Type B pancreatic cell (in vitro differentiated cells): Measurements from ENCODE around the gene RBCK1. TPM values are rescaled to one million over a fixed set of nuclear protein-coding genes. Genes with fewer than 3 reads are reported as not detected.

Experiments
- DNase-seq: peaks from one replicate; pipeline ENCODE4 v3.0.0; 2021; ENCODE audit warnings: mixed read lengths; ENCODE audit not compliant: unreplicated experiment; ENCODE audit errors: extremely low spot score
- H3K27ac Mint-ChIP-seq: 2 replicates; pipeline ENCODE4 v1.8.0; 2021; ENCODE audit warnings: mild to moderate bottlenecking, mixed read lengths
- H3K27me3 Mint-ChIP-seq: 2 replicates; pipeline ENCODE4 v1.8.0; 2021; ENCODE audit warnings: mixed read lengths
- H3K36me3 Mint-ChIP-seq: 2 replicates; pipeline ENCODE4 v1.8.0; 2021; ENCODE audit warnings: mixed read lengths
- H3K4me1 Mint-ChIP-seq: one replicate; pipeline ENCODE4 v1.8.0; 2021; ENCODE audit warnings: mixed read lengths; ENCODE audit not compliant: unreplicated experiment
- H3K4me3 Mint-ChIP-seq: 2 replicates; pipeline ENCODE4 v1.8.0; 2021; ENCODE audit warnings: mild to moderate bottlenecking, mixed read lengths
- H3K9me3 Mint-ChIP-seq: 2 replicates; pipeline ENCODE4 v1.8.0; 2021; ENCODE audit warnings: mixed read lengths
- total RNA-seq: library from RNA; stranded (reverse); gene quantifications from 2 replicates; pipeline ENCODE4 v1.2.1, GENCODE V29; 2021; ENCODE audit warnings: low replicate concordance
- TF ChIP-seq, protein P1 (sequence below): fragments of 200-600 bp; sonication (generic); conservative IDR thresholded peaks from 2 replicates; pipeline ENCODE4 v1.5.0; 2021; ENCODE audit warnings: antibody characterized with exemption, mild to moderate bottlenecking

The RBCK1 gene
- total RNA-seq, 1 donor from 2014 or later: 84.9 TPM

DNA sequence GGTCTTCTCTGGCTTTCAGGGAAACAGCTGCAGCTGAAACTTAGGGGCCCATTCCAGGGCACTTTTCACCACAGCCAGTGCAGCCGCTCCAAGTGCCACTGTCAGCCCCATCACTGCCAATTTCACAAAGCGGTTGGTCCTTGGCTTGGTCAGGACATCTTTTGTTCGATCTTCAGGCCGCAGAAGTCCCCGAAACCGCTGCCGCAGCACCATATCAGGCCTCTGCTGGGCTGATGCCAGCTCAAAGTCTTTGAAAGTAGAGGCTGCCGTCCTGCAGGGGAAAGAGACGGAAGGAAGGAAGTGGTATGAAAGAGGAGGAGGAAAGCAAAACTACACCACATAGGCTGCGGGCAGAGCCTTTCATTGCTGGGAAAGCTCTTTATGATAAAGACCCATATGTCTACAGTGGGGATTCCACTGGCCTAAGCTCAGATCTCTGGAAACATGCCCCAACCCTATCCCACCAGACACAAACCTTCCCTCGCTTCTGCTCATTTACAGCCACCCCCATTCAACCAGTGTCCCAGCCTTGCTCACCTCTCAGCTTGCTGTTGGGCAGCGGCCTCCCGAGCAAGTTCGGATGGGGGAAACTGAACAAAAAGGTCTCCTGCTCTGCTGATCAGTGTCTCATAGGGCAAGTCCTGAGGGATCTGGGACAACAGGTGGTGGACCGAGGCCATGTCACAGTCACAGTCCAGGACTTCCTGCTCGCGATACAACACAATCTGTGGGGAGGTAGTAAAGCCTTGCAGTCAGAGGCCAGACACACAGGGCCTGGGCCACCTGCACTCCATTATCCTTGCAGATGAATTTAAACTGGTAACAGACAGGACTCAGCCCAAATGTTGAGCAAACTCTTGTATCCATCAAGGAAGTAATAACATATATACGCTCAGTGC, 30.7 kb downstream of the RBCK1 start:
- DNase-seq: no peak
- Mint-ChIP-seq H3K27ac (no peak overlapping the region), H3K9me3 (no peaks in the 10 kb centered on the region), H3K36me3 (peaks cover 26% of the 10 kb centered on the region), H3K4me1 (peaks cover 5% of the 10 kb centered on the region), H3K27me3 (no peaks in the 10 kb centered on the region), H3K4me3 (no peak overlapping the region)
- TF ChIP-seq, protein P1, sequence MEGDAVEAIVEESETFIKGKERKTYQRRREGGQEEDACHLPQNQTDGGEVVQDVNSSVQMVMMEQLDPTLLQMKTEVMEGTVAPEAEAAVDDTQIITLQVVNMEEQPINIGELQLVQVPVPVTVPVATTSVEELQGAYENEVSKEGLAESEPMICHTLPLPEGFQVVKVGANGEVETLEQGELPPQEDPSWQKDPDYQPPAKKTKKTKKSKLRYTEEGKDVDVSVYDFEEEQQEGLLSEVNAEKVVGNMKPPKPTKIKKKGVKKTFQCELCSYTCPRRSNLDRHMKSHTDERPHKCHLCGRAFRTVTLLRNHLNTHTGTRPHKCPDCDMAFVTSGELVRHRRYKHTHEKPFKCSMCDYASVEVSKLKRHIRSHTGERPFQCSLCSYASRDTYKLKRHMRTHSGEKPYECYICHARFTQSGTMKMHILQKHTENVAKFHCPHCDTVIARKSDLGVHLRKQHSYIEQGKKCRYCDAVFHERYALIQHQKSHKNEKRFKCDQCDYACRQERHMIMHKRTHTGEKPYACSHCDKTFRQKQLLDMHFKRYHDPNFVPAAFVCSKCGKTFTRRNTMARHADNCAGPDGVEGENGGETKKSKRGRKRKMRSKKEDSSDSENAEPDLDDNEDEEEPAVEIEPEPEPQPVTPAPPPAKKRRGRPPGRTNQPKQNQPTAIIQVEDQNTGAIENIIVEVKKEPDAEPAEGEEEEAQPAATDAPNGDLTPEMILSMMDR: no peak

DNA sequence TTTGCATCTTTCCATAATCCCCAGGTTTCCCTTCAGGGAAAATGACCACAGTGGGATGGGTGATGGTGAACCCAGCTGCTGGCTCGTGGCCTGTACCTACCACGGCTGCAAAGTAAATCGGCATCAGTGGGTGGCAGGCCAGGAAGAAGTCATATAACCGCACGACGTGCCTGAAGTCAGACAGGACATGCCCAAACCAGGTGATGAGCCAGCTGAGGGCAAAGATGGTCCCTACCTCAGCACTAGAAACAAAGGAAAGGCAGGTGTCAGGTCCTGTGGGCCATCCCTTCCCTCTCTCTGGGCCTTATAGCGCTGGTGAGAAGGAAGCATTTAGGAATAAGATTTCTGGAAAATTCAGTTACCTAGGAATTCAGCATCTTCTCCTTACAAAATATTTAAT, 32.0 kb downstream of the RBCK1 start:
- Mint-ChIP-seq H3K27ac (no peak overlapping the region), H3K36me3 (peaks cover 28% of the 10 kb centered on the region)

DNA sequence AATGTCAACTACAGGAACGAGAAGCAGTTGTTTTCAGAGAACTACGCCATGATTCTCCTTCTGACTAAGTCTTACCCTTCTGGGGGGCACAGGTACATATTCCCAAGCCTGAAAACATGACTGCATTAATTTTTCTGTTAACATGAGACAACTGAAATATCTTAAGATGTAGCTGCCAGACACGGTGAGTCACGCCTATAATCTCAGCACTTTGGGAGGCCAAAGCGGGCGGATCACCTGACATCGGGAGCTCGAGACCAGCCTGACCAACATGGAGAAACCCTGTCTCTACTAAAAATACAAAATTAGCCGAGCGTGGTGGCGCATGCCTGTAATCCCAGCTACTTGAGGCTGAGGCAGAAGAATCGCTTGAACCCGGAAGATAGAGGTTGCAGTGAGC, 32.5 kb downstream of the RBCK1 start:
- TF ChIP-seq, protein P1: no peak
- H3K4me1 Mint-ChIP-seq: peaks cover 7% of the 10 kb centered on the region
- no peaks in the 10 kb centered on the region for H3K9me3 Mint-ChIP-seq
- H3K36me3 Mint-ChIP-seq: peaks cover 25% of the 10 kb centered on the region
- H3K4me3 Mint-ChIP-seq: no peak overlapping the region
- no peak for DNase-seq
- H3K27me3 Mint-ChIP-seq: no peaks in the 10 kb centered on the region
- H3K27ac Mint-ChIP-seq: no peak overlapping the region

More for the DNA sequence above, 32.0 kb downstream of the RBCK1 start:
- H3K4me3 Mint-ChIP-seq: no peak overlapping the region
- H3K4me1 Mint-ChIP-seq: peaks cover 6% of the 10 kb centered on the region
- TF ChIP-seq, protein P1: no peak
- H3K27me3 Mint-ChIP-seq: no peaks in the 10 kb centered on the region
- DNase-seq: no peak
- H3K9me3 Mint-ChIP-seq: no peaks in the 10 kb centered on the region

DNA sequence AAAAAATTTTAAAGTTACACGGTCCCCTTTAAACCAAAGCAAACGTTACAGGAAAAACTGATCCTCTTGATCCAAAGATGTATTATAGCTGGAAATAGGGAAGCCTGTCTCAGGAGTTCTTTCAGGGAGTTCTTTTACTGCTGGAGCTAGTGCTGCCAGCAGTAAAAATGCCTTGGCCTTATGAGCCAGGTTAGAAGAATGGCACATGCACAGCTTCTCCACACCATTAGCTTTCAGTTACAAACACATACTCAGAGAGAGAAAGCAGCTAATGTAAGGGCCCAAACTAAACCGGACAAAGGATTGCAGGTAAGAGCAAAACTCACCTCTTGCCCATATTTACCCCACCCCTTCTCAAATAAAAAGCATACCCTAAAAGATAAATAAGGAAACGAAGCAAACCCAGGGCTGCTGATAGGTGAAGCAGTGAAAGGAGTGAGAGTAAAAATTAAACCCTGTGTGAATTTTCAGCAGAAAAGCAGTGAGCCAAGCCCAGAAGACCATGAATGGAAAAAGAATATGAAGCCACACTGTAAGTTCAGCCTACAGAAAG, 35.2 kb downstream of the RBCK1 start:
- Mint-ChIP-seq H3K9me3 (no peaks in the 10 kb centered on the region), H3K4me1 (peaks cover 12% of the 10 kb centered on the region), H3K27ac (peak overlapping the region; percentile 20), H3K36me3 (peaks cover 27% of the 10 kb centered on the region), H3K4me3 (no peak overlapping the region), H3K27me3 (no peaks in the 10 kb centered on the region)
- no peak for DNase-seq
- TF ChIP-seq, protein P1: no peak

DNA sequence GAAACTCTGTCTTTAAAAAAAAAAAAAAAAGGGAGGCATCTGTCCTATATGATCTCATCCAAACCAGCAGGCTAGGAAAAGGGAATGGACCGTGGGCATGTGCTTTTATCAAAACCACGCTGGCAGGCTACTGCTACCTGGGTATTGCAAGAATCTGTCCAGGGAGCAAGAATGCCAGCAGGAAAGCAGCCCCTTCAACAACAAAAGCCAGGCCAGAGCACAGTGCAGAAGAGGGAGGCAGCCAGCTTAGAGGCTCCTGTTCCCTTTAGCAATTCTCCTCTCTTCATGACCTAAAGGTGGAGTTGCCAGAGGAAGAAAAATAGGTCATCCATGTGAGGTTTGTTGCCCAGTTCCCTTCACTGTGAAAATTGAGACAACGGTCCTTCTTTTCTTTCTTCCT, 36.0 kb downstream of the RBCK1 start:
- Mint-ChIP-seq H3K27me3 (no peaks in the 10 kb centered on the region), H3K27ac (no peak overlapping the region), H3K4me1 (peaks cover 12% of the 10 kb centered on the region), H3K36me3 (peaks cover 27% of the 10 kb centered on the region), H3K4me3 (no peak overlapping the region), H3K9me3 (no peaks in the 10 kb centered on the region)
- TF ChIP-seq, protein P1: no peak
- DNase-seq: no peak
